VCaP (cell line): Measurements from ENCODE around the gene NALF2.

Experiments
- H3K27ac ChIP-seq: fragments of 450-650 bp; 2 replicates; pipeline ENCODE4 v1.5.1; 2017
- TF ChIP-seq, protein P1 (sequence below): fragments of 450-650 bp; conservative IDR thresholded peaks from 2 replicates; pipeline ENCODE4 v1.5.1; 2017; ENCODE audit warnings: mild to moderate bottlenecking, moderate library complexity

NALF2 gene

DNA sequence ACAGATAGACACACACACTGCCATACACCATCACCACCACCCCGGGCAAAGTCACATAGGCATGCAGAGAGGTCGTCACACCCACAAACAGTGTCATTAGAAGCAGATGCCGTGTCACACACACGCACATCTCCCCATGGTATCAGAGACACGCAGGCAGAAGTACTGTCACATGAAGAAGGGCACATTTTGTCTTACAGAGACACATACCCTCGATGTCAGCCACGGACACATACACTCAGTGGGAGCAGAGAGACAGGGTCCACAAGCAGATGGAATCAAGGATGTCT is 3.3 kb downstream of the NALF2 start:
- H3K27ac ChIP-seq: no peak overlapping the region
- TF ChIP-seq, protein P1, sequence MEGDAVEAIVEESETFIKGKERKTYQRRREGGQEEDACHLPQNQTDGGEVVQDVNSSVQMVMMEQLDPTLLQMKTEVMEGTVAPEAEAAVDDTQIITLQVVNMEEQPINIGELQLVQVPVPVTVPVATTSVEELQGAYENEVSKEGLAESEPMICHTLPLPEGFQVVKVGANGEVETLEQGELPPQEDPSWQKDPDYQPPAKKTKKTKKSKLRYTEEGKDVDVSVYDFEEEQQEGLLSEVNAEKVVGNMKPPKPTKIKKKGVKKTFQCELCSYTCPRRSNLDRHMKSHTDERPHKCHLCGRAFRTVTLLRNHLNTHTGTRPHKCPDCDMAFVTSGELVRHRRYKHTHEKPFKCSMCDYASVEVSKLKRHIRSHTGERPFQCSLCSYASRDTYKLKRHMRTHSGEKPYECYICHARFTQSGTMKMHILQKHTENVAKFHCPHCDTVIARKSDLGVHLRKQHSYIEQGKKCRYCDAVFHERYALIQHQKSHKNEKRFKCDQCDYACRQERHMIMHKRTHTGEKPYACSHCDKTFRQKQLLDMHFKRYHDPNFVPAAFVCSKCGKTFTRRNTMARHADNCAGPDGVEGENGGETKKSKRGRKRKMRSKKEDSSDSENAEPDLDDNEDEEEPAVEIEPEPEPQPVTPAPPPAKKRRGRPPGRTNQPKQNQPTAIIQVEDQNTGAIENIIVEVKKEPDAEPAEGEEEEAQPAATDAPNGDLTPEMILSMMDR: no peak

DNA sequence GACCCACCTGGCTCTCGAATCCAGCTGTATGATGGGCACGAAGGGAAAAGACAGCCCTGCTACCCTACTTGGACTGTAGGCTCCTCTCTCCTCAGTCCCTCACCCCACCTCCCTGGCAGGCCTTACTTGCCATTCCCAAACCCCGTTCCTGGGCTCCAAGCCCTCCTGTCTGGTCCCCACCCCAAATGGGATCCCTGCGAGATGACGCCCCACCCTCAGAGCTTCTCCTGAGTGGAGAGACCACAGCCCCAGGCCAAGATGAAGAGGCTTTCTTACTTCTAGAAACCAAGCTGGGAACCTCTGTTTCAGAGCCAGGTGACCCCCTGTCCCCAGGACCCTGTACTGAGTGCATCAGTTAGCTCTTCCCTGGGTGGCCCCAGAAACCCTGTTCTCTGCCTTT is 4.5 kb downstream of the NALF2 start:
- no peak overlapping the region for H3K27ac ChIP-seq
- TF ChIP-seq, protein P1: no peak

DNA sequence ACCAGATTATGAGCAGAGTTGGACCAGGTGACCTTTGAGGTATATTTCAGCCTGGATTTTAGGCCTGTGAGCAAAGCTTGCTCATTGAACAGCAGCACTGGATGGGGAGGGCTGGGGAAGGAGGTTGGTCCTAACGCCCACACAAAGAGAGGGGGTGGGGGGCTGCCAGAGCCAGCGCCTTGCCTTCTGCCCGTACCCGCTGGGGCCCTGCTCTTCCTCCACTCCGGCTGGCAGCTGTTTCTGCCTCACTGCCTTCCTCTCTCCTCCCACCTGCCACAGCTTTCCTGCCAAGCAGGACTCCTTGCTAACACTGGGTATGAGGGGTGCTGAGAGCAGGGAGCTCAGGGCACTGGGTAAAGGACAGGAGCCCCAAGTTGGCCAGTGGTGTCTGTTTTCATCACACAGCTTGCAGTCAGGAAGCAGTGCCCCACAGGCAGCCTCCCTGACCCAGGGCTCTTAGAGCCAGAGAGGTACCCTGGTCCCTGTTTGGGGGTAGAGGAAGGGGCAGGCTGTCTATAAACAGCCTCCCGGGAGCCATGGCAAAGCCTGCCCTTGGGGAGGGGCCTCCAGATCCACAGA is 6.1 kb downstream of the NALF2 start:
- TF ChIP-seq, protein P1: no peak
- H3K27ac ChIP-seq: no peak overlapping the region

DNA sequence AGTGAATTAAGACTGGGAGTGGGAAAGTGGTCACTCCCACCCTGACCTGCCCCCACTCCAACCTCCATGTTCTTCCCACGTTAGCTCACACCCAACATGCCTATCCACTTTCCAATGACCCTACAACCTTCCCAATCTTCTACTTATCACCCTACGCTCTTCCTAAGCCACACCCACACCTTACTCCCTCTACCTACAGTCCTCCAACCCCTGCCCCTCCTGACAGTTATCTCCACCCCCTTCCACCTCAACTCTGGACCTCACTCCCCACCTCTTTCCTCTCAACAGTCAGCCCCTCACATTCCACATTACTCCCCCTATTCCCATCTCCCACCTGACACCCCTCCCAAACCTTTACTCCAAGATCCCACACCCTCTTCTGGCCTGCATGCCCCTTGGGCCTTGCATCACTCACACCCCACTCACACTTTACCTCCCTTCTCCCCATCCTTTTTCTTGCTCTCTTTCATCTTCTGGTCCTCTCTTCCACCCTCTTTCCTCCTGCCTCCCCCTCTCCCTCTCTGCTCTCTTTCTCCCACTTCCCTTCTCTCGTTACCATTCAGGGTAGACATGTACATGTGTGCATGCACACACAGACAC is 6.9 kb downstream of the NALF2 start:
- TF ChIP-seq, protein P1: no peak
- no peak overlapping the region for H3K27ac ChIP-seq

DNA sequence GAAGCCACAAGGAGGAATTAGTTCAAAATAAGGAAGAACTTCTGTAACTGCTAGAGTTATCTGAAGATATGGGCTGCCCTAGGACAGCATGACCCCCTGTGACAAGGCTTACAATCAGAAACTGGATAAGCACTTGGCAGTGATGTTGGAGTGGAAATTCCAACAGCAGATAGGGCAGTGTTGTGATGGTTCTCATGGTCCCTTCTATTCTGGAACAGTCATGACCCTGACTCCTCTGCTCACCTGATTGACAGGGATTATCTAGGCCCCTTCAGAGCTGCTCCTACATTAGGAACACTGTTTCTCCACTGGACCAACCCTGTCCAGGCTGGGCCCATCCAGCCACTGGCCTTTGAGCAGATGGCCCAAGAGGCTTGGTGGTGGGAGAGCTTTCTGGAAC is 17.9 kb downstream of the NALF2 start:
- TF ChIP-seq, protein P1: no peak
- no peak overlapping the region for H3K27ac ChIP-seq

DNA sequence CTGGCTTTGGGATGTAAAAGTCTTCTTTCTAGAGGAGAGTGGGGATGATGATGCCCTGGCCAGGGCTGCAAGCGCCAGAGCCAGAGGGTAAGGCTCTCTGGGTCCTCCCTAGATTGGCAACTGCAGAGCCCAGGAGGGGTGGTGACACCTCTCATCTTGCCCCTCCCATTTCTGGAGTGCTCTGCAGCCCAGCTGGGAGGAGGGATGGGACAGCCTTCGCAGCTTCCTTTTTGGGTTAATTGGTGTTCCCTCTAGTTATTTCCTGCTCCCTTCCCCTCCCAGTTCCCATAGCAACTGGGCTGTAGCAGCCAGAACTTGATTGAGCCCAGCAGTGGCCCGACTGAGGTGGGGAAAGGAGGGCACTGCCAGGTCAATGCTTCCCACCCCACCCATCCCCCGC is 19.2 kb downstream of the NALF2 start:
- no peak overlapping the region for H3K27ac ChIP-seq
- TF ChIP-seq, protein P1: no peak

DNA sequence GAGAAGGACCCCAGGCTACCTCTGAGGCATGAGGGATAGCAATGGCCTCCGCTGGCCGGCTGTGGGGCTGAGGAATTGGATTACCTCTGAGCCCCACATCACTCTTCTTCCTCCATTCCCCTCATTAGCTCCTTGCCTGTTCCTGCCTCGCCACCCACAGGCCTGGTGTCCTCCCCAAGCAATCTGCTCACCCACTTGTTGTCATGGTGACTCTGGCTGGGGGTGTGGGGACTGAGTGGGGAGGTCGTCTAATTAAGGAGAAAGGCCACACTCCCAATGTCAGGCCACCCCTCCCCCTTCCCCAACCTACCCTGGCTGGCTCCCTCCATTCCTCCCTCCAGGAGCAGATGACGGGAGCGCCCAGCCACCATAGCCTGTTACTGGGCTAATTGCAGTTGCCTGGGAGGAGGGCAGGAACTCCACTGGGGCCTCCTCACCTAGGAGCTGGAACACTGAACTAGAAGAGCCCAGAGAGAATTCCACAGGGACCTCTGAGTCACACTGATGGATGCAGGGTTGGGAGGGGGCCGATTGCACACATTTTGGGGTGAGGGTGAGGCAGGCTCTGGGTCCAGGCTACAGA is 20.7 kb downstream of the NALF2 start:
- TF ChIP-seq, protein P1: no peak
- H3K27ac ChIP-seq: no peak overlapping the region
